HL-60/S4 treated with phorbol 12-myristate 13-acetate at 8.2 ng/mL for 4 days and 3 days (cell line): ENCODE measurements around the gene EFL1.
"Not testable (repeated sequence)": the region's sequence is repeated elsewhere in the genome, so short reads cannot be mapped to it uniquely, and the experiment has no call there.

Experiments used
- in situ Hi-C: fragments of 300-500 bp; cut with MboI; formaldehyde crosslinking; loops from 2 replicates; pipeline ENCODE4 v1.15.0; 2022; ENCODE audit warnings: low sequenced_read_pairs

EFL1 gene

GRCh38 chr15:82282386-82282785 is 19.9 kb upstream of the EFL1 start:
- in situ Hi-C loops, result not testable (repeated sequence)

- in situ Hi-C loops, result not testable (repeated sequence)
Observed at GRCh38 chr15:82281276-82281675, 18.7 kb upstream of the EFL1 start.

- in situ Hi-C loops, result no loop called here
Observed at GRCh38 chr15:82275410-82275809, 12.9 kb upstream of the EFL1 start.

- in situ Hi-C loops, result no loop called here
Observed at GRCh38 chr15:82272154-82272553, 9.6 kb upstream of the EFL1 start.

- in situ Hi-C loops, result not testable (repeated sequence)
Observed at GRCh38 chr15:82268454-82268853, 5.9 kb upstream of the EFL1 start.

GRCh38 chr15:82267137-82267536 is 4.6 kb upstream of the EFL1 start:
- in situ Hi-C loops, result not testable (repeated sequence)

GRCh38 chr15:82263350-82263749 is 816 bp upstream of the EFL1 start:
- in situ Hi-C loops, result no loop called here

GRCh38 chr15:82261566-82262421 is 740 bp downstream of the EFL1 start:
- in situ Hi-C loops, result not testable (repeated sequence)

GRCh38 chr15:82248261-82248660 is 14.3 kb downstream of the EFL1 start:
- in situ Hi-C loops, result not testable (repeated sequence)

GRCh38 chr15:82245956-82246355 is 16.6 kb downstream of the EFL1 start:
- in situ Hi-C loops, result not testable (repeated sequence)

GRCh38 chr15:82243644-82244043 is 18.9 kb downstream of the EFL1 start:
- in situ Hi-C loops, result not testable (repeated sequence)

- in situ Hi-C loops, result not testable (repeated sequence)
Observed at GRCh38 chr15:82241836-82242499, 20.6 kb downstream of the EFL1 start.

GRCh38 chr15:82239685-82240391 is 22.7 kb downstream of the EFL1 start:
- in situ Hi-C loops, result no loop called here

- in situ Hi-C loops, result not testable (repeated sequence)
Observed at GRCh38 chr15:82237944-82238534, 24.5 kb downstream of the EFL1 start.

- in situ Hi-C loops, result no loop called here
Observed at GRCh38 chr15:82231842-82232241, 30.7 kb downstream of the EFL1 start.

- in situ Hi-C loops, result no loop called here
Observed at GRCh38 chr15:82231233-82231632, 31.3 kb downstream of the EFL1 start.

- in situ Hi-C loops, result no loop called here
Observed at GRCh38 chr15:82228750-82229149, 33.8 kb downstream of the EFL1 start.

GRCh38 chr15:82221535-82221934 is 41.0 kb downstream of the EFL1 start:
- in situ Hi-C loops, result not testable (repeated sequence)

- in situ Hi-C loops, result not testable (repeated sequence)
Observed at GRCh38 chr15:82216092-82216491, 46.4 kb downstream of the EFL1 start.

GRCh38 chr15:82212201-82212600 is 50.3 kb downstream of the EFL1 start:
- in situ Hi-C loops, result not testable (repeated sequence)

GRCh38 chr15:82210066-82210597 is 52.4 kb downstream of the EFL1 start:
- in situ Hi-C loops, result not testable (repeated sequence)
